Activated effector memory CD4-positive, alpha-beta T cell treated with anti-CD3 and anti-CD28 coated beads, Interleukin-2, amount 50 U/mL, for 16 hours (primary cell): ENCODE measurements around the gene WDR1.
A peak's percentile ranks its signal among the peaks of the same experiment; 100 is the strongest.

Experiments used
- DNase-seq: peaks from one replicate; pipeline ENCODE4 v3.0.0-alpha.2; 2020

Gene WDR1

GRCh38 chr4:10066206-10066605, 50.4 kb downstream of the WDR1 start:
- no peak for DNase-seq

- DNase-seq = no peak
These were observed 52.9 kb downstream of the WDR1 start for GRCh38 chr4:10063544-10064300.

GRCh38 chr4:10061650-10062415, 54.8 kb downstream of the WDR1 start:
- no peak for DNase-seq

GRCh38 chr4:10058371-10058770, 58.2 kb downstream of the WDR1 start:
- DNase-seq = no peak

- DNase-seq = no peak
These were observed 59.6 kb downstream of the WDR1 start for GRCh38 chr4:10057023-10057395.

- DNase-seq = no peak
These were observed 60.1 kb downstream of the WDR1 start for GRCh38 chr4:10056334-10057022.

GRCh38 chr4:10055871-10056270, 60.7 kb downstream of the WDR1 start:
- no peak for DNase-seq

GRCh38 chr4:10054571-10055041, 62.0 kb downstream of the WDR1 start:
- DNase-seq = no peak

GRCh38 chr4:10053635-10054453, 62.8 kb downstream of the WDR1 start:
- DNase-seq = no peak

- no peak for DNase-seq
These were observed 65.0 kb downstream of the WDR1 start for GRCh38 chr4:10051517-10052135.

- DNase-seq = no peak
These were observed 65.9 kb downstream of the WDR1 start for GRCh38 chr4:10050721-10051120.

GRCh38 chr4:10050261-10050661, 66.3 kb downstream of the WDR1 start:
- no peak for DNase-seq

GRCh38 chr4:10048941-10049697, 67.5 kb downstream of the WDR1 start:
- DNase-seq = no peak

- no peak for DNase-seq
These were observed 68.6 kb downstream of the WDR1 start for GRCh38 chr4:10047967-10048366.

GRCh38 chr4:10046471-10046870, 70.1 kb downstream of the WDR1 start:
- no peak for DNase-seq

- DNase-seq = no peak
These were observed 71.1 kb downstream of the WDR1 start for GRCh38 chr4:10045481-10045880.

- DNase-seq = no peak
These were observed 75.6 kb downstream of the WDR1 start for GRCh38 chr4:10041036-10041435.

- no peak for DNase-seq
These were observed 76.3 kb downstream of the WDR1 start for GRCh38 chr4:10040049-10040892.

GRCh38 chr4:10036807-10037342, 79.7 kb downstream of the WDR1 start:
- no peak for DNase-seq

GRCh38 chr4:10035130-10035529, 81.5 kb downstream of the WDR1 start:
- DNase-seq = peak; percentile 56
